Astrocyte of the cerebellum (primary cell): ENCODE results near the gene AIF1.

ENCODE experiments used
- DNase-seq: peaks from one replicate; pipeline ENCODE4 v3.0.0-alpha.2; 2011; ENCODE audit warnings: low read depth
- H3K4me3 ChIP-seq: 2 replicates; pipeline ENCODE4 v1.5.1; 2011; ENCODE audit warnings: mild to moderate bottlenecking, low read depth, low read length, moderate library complexity
- CTCF ChIP-seq: IDR thresholded peaks from 2 replicates; pipeline ENCODE4 v1.5.1; 2012; ENCODE audit warnings: low read length, low read depth, moderate library complexity, mild to moderate bottlenecking; ENCODE audit errors: missing control alignments
- in situ Hi-C: cut with HindIII; loops from 2 replicates; pipeline ENCODE4 v1.10.0; 2017; ENCODE audit warnings: low sequenced_read_pairs

Gene AIF1

GRCh38 chr6:31655349-31656237 is 40.6 kb downstream of the AIF1 start, which contains the start of gene APOM:
Gene APOM, plus strand, starts transcription at chr6:31655894. Its CDS starts 73 bp downstream, at chr6:31655967.
- DNase-seq = no peak
- in situ Hi-C loops = no loop called here
- no peak for TF ChIP-seq CTCF
- no peak within 1 kb of the TSS for H3K4me3 ChIP-seq

- in situ Hi-C loops = no loop called here
- no peak overlapping the region for H3K4me3 ChIP-seq
- no peak for DNase-seq
- no peak for TF ChIP-seq CTCF
Observed at GRCh38 chr6:31657406-31658157, 42.5 kb downstream of the AIF1 start.

- no peak overlapping the region for H3K4me3 ChIP-seq
- in situ Hi-C loops = no loop called here
- DNase-seq = no peak
- TF ChIP-seq CTCF = no peak
Observed at GRCh38 chr6:31658158-31658688, 43.2 kb downstream of the AIF1 start.

- in situ Hi-C loops = no loop called here
- TF ChIP-seq CTCF = no peak
- H3K4me3 ChIP-seq = peak overlapping the region; percentile 87
- DNase-seq = no peak
Observed at GRCh38 chr6:31658983-31659648, 44.1 kb downstream of the AIF1 start.

- no peak for DNase-seq
- TF ChIP-seq CTCF = no peak
- H3K4me3 ChIP-seq = peak overlapping the region; percentile 87
- in situ Hi-C loops = no loop called here
Observed at GRCh38 chr6:31659649-31660380, 44.8 kb downstream of the AIF1 start.
